ENCODE results near the gene OLFM2.
"Not testable (repeated sequence)": the region's sequence is repeated elsewhere in the genome, so short reads cannot be mapped to it uniquely, and the experiment has no call there.

Gene OLFM2

DNA sequence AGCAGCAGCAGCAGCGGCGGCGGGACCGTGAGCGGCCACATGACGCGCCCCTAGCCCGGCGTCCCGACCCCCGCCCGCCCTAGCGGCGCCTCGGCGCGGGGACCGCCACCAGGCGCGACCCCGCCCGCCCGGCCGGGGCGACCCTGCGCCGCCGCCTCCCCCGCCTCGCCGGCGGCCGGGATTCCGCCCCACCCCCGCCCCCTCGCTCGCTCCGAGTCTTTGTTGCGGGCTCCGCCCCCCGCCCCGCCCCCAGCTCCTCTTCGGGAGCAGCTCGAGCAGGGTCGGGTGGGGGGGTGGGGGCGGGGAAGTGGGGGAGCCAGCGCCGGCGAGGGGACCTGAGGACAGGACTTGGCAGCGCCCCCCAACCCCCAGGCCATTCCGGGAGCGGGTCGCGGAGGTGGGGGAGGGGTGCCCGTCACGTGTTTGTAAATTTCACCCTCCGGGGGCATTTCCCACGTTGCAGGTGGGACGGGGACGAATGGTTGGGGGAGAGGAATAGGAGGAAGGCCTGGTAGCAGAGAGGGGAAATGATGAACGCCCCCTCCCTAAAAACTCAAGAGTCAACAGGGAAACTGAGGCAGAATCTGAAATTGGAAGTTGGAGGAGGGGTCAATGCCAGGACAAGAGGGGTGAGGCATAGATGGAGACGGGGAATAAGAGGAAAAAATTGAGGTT, at the start of gene OLFM2:
Gene OLFM2 (minus strand): TSS at position 190 of the 675 bp plus-strand sequence. CDS start 149 bp downstream, at position 41.
- no peak for FAIRE-seq

GRCh38 chr19:9981406-9982260, 45.3 kb upstream of the OLFM2 start:
- no peak for FAIRE-seq

- no peak for FAIRE-seq
Measured at GRCh38 chr19:9972103-9972502, 35.8 kb upstream of the OLFM2 start.

- no peak for FAIRE-seq
Measured at GRCh38 chr19:9971166-9971897, 35.0 kb upstream of the OLFM2 start.

DNA sequence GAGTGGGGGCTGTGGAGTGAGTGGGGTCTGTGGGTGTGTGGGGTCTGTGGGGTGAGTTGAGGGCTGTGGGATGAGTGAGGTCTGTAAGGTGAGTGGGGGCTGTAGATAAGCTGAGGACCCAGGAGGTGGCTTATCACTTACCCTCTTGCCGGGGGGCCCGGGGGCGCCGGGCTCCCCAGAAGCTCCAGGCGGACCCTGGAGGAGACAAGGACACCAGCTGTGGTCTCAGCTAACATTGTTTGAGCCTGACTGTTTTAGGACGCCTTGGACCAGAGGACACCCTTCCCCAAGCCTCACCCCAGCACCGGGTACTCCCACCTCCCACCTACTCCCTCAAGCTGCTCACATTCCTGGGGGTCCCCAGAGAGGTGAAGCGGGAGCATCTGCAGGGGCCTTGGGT, 34.2 kb upstream of the OLFM2 start:
- FAIRE-seq, result no peak

GRCh38 chr19:9969688-9969975, 33.3 kb upstream of the OLFM2 start:
- FAIRE-seq, result no peak

DNA sequence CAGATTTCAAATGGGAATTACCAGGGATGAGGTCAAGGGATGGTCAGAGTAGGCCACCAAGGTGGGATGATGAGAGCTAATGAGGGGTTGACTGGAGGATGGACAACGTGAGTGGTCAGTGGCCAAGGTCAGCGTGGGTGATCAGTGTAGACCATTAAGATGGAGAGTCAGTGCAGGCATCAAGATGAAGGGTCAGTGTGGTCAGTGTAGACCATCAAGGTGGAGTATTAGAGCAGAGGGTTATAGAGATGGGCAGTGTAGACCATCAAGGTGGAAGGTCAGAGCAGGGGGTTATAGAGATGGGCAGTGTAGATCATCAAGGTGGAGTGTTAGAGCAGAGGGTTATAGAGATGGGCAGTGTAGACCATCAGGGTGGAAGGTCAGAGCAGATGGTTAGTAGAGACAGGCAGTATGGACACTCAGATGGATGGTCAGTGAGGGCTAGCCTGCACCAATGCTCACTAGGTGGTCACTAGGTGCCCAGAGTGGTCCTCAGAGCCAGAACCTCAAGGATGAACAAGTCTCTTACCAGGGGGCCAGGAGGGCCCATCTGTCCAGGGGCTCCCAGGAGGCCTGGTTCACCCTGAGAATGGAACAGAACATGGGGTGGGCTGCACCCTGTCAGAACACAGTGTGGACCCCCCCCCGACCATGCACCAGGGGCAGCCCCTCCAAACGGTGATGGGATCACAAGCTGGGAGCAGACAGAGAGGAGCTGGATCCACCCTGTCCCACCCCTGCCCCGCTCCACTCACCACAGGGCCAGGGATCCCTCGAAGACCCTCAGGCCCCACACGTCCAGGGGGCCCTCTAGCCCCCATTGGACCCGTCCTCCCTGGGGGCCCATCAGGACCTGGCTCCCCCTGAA, 32.7 kb upstream of the OLFM2 start:
- FAIRE-seq, result no peak

- no peak for FAIRE-seq
Measured at GRCh38 chr19:9967326-9967725, 31.0 kb upstream of the OLFM2 start.

- FAIRE-seq, result no peak
Measured at GRCh38 chr19:9966448-9966847, 30.1 kb upstream of the OLFM2 start.

DNA sequence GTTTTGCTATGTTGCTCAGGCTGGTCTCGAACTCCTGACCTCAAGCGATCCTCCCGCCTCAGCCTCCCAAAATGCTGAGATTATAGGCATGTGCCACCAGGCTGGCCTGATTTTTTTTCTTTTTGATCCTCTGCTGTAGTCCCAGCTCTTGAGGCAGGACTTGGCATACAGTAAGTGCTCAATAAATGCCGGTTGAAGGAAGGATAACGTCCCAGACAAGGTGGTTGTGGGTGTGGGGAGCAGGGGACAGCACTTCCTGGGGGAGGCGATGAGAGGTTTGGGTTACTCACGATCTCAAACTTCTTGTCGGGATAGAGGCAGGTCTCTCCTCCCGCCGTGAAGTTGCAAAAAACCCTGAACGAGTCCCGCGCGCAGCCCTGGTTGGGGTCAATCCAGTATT, 29.7 kb upstream of the OLFM2 start:
- no peak for FAIRE-seq

DNA sequence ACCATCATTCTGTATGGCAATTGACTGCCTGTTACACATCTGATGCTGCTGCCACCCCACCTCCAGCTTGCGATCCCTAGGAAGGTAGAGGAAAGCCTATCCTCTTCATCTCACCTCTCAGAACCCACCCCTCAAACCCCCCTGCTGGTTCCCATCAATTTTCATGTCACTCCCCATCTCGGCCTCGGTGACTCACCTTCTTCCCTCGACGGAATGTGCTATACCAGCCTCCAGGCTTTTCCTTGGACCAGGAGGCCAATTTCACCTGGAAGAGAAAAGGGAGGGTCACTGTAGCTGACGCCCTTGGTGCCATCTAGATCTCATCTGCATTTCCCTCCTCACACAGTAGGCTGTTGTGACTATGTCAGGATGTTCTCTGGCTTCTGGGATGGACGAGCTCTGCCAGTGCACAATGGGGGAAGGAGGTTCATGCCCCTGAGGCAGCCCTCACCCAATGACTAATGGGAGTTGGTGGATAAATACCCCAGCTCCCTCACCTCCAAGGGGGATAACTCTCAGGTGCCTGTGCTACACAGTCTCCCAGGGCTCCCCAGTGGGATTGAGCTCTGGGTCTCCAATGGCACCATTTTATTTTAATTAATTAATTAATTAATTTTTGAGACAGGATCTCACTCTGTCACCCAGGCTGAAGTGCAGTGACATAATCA, 26.4 kb upstream of the OLFM2 start:
- no peak for FAIRE-seq

- FAIRE-seq, result no peak
Measured at GRCh38 chr19:9961103-9961502, 24.8 kb upstream of the OLFM2 start.

DNA sequence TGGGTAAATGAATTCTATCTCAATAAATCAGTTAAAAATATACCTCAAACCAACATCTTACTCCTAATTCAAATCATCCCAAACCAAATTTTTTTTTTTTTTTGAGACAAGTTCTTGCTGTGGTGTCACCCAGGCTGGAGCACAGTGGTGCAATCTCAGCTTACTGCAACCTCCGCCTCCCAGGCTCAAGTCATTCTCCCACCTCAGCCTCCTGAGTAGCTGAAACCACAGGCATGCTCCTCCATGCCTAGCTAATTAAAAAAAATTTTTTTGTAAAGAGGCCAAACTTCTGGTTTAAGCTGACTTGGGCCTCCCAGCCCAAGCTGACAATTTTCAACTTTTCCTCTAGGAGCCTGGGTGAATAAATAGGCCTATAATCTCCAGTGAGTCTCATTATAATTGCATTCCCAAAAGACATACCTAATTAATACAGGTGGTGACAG, 22.1 kb upstream of the OLFM2 start:
- no peak for FAIRE-seq

DNA sequence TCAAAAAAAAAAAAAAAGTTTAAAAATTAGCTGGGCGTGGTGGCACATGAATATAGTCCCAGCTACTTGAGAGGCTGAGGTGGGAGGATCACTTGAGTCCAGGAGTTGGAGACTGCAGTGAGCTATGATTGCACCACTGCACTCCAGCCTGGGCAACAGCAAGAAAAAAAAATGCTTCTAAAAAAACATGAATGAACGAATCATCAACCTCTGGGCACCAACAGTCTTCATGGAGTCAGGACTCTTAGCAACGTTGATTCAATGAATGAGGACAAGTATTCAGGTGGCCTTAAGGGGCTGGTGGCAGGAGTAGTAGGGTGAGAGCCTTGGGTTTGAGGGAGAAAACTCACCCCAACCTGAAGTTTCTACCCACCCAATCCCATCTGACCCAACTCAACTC, 20.6 kb upstream of the OLFM2 start:
- FAIRE-seq, result no peak

DNA sequence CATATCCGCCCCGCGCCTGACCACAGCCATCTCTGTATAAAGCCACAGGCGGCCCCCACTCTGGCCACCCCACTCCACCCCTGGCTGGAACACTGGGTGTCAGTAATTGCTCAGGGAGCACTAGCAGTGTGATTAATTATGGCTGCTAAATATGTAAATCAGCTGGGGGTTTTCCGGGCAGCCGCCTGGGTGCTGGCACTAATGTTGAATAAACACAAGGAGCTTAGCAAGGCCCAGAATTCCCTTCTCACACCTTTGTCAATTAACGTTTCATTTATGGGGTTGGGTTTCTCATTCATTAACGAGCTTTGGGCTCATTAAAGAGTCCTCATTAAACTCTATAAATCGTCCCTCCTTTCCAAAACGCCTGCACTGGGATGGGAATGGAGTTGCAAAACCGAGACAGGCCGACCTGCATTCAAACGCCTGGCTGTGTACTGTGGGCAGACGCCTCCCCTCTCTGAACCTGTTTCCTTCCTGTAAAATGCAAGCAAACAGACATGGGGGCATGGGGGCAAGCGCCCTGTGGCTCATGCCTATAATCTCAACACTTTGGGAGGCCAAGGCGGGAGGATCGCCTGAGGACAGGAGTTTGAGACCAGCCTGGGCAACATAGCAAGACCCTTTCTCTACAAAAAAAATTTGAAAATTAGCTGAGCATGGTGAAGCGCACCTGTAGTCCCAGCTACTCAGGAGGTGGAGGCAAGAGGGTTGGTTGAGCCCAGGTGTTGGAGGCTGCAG, 17.7 kb upstream of the OLFM2 start:
- no peak for FAIRE-seq

GRCh38 chr19:9952276-9952675, 16.0 kb upstream of the OLFM2 start:
- no peak for FAIRE-seq

- FAIRE-seq, result no peak
Measured at GRCh38 chr19:9947441-9947840, 11.1 kb upstream of the OLFM2 start.

- FAIRE-seq, result not testable (repeated sequence)
Measured at GRCh38 chr19:9946528-9947125, 10.3 kb upstream of the OLFM2 start.

GRCh38 chr19:9945319-9945966, 9.1 kb upstream of the OLFM2 start:
- no peak for FAIRE-seq

DNA sequence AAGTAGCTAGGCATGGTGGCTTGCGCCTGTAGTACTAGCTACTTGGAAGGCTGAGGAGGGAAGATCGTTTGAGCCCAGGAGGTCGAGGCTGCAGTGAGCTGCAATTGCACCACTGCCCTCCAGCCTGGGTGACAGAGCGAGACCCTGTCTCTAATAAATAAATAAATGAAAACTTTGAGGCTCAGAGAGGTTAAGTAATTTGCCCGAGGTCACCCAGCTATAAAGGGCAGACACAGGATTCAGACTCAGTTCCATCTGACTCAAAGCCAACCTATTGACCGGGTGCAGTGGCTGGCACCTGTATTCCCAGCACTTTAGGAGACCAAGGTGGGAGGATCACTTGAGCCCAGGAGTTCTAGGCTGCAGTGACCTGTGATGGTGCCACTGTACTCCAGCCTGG, 7.4 kb upstream of the OLFM2 start:
- no peak for FAIRE-seq

Measured in colon (tissue), 2 donors.